ENCODE measurements around the gene NRCAM. TPM values are rescaled to one million over a fixed set of nuclear protein-coding genes. Genes with fewer than 3 reads are reported as not detected.
A peak's percentile ranks its signal among the peaks of the same experiment; 100 is the strongest.

The NRCAM gene
- total RNA-seq, 1 experiment from 2014 or later: 0.38 TPM

GRCh38 chr7:108196004-108196403, 260.2 kb downstream of the NRCAM start:
- Histone ChIP-seq H3K36me3 (replicated peaks; ENCODE audit: control insufficient read depth, insufficient read depth, low read length) (no peaks in the 10 kb centered on the region), H3K27me3 (ENCODE audit: control insufficient read depth, insufficient read depth, low read length) (no peaks in the 10 kb centered on the region), H3K4me3 (ENCODE audit: insufficient read depth, low read depth, low read length) (no peak overlapping the region)
- no peak for DNase-seq

- Histone ChIP-seq H3K4me3 (ENCODE audit: insufficient read depth, low read depth, low read length) (no peak overlapping the region), H3K27me3 (ENCODE audit: control insufficient read depth, insufficient read depth, low read length) (no peaks in the 10 kb centered on the region), H3K36me3 (replicated peaks; ENCODE audit: control insufficient read depth, insufficient read depth, low read length) (no peaks in the 10 kb centered on the region)
- no peak for DNase-seq
Measured at GRCh38 chr7:108193594-108194498, 262.4 kb downstream of the NRCAM start.

GRCh38 chr7:108190891-108191290, 265.3 kb downstream of the NRCAM start:
- Histone ChIP-seq H3K27me3 (ENCODE audit: control insufficient read depth, insufficient read depth, low read length) (no peaks in the 10 kb centered on the region), H3K4me3 (ENCODE audit: insufficient read depth, low read depth, low read length) (no peak overlapping the region), H3K36me3 (replicated peaks; ENCODE audit: control insufficient read depth, insufficient read depth, low read length) (no peaks in the 10 kb centered on the region)
- DNase-seq: no peak

DNA sequence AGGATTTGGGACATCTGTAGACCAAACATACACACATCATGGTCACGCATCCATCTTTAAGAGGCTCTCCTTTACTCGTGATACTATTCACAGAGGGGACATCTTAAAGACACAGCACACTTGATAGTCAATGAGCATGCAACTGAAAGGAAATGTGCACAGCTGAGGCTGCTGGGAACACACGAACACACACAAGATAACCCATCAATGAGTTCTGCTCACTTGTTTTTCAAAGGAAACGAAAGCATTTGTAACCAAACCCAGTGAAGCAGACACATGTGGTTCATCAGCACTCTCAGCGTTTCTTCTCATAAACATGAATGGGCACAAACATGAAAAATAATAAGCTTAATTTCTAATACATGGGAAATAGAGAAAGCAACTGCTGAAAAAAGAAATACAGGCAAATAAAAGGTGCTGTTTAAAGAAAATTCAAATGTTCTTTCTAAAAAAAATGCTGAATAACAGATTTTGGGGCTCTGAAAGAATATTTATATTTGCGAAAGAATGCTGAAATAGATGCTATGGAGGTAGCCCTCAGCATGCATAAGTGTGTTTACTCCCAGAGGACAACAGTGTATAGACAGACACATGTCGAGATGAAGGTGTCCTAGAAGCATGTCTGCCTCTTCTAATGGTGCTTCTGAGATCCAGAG, 266.4 kb downstream of the NRCAM start:
- no peaks in the 10 kb centered on the region for H3K36me3 ChIP-seq (replicated peaks; ENCODE audit: control insufficient read depth, insufficient read depth, low read length)
- no peak overlapping the region for H3K4me3 ChIP-seq (ENCODE audit: insufficient read depth, low read depth, low read length)
- no peak for DNase-seq
- H3K27me3 ChIP-seq (ENCODE audit: control insufficient read depth, insufficient read depth, low read length): no peaks in the 10 kb centered on the region

GRCh38 chr7:108188724-108189123, 267.5 kb downstream of the NRCAM start:
- Histone ChIP-seq H3K27me3 (ENCODE audit: control insufficient read depth, insufficient read depth, low read length) (no peaks in the 10 kb centered on the region), H3K36me3 (replicated peaks; ENCODE audit: control insufficient read depth, insufficient read depth, low read length) (no peaks in the 10 kb centered on the region), H3K4me3 (ENCODE audit: insufficient read depth, low read depth, low read length) (no peak overlapping the region)
- no peak for DNase-seq

DNA sequence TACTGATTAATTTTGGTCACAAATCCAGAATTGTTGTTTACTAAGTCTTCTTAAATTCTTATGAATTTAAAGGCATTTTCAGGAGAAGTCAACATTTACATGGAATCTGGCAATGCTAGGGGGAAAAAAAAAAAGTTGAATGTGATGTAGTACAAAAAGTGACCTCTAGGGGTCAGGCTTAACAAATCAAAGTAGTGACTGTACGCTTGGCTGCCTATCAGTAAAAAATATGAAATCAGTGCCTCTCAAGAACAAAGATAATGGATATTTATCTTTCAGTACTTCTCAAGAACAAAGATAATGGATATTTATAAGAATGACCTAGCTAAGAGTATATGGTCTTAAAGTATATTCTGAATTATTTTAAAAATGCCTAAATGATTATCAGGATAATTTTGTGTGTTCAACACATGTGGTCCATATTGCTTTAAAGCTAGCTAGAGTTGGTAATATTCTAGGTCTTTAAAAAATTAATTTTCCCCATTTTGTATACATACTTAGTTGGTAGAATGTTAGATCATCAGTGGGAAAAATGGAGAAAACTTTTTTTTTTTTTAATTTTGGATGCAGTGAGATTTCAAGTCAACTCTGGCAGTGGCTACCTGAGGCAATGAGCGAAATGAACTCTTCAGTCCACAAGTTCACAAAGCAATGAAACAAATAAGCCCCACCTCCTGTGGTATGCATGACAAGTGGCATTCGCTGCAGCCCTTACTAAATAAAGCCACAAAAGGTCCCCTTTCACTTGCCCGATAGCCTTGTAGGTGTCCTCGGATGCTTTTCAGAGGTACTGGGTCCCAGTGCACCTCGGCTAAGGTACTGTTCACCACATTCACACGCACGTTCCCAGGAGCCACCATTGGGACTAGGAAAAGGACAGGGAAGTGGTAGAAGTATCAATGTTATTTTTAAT, 274.9 kb downstream of the NRCAM start:
- no peak overlapping the region for H3K4me3 ChIP-seq (ENCODE audit: insufficient read depth, low read depth, low read length)

GRCh38 chr7:108178398-108178797, 277.8 kb downstream of the NRCAM start:
- H3K4me3 ChIP-seq (ENCODE audit: insufficient read depth, low read depth, low read length): no peak overlapping the region
- no peaks in the 10 kb centered on the region for H3K27me3 ChIP-seq (ENCODE audit: control insufficient read depth, insufficient read depth, low read length)
- no peak for DNase-seq
- H3K36me3 ChIP-seq (replicated peaks; ENCODE audit: control insufficient read depth, insufficient read depth, low read length): no peaks in the 10 kb centered on the region

More for the DNA sequence above, 274.9 kb downstream of the NRCAM start:
- no peaks in the 10 kb centered on the region for H3K27me3 ChIP-seq (ENCODE audit: control insufficient read depth, insufficient read depth, low read length)
- H3K36me3 ChIP-seq (replicated peaks; ENCODE audit: control insufficient read depth, insufficient read depth, low read length): no peaks in the 10 kb centered on the region
- peak; percentile 41 for DNase-seq

- Histone ChIP-seq H3K36me3 (replicated peaks; ENCODE audit: control insufficient read depth, insufficient read depth, low read length) (no peaks in the 10 kb centered on the region), H3K27me3 (ENCODE audit: control insufficient read depth, insufficient read depth, low read length) (no peaks in the 10 kb centered on the region), H3K4me3 (ENCODE audit: insufficient read depth, low read depth, low read length) (no peak overlapping the region)
- no peak for DNase-seq
Measured at GRCh38 chr7:108171164-108171563, 285.1 kb downstream of the NRCAM start.

- Histone ChIP-seq H3K36me3 (replicated peaks; ENCODE audit: control insufficient read depth, insufficient read depth, low read length) (no peaks in the 10 kb centered on the region), H3K4me3 (ENCODE audit: insufficient read depth, low read depth, low read length) (no peak overlapping the region), H3K27me3 (ENCODE audit: control insufficient read depth, insufficient read depth, low read length) (no peaks in the 10 kb centered on the region)
- no peak for DNase-seq
Measured at GRCh38 chr7:108170251-108170650, 286.0 kb downstream of the NRCAM start.

DNA sequence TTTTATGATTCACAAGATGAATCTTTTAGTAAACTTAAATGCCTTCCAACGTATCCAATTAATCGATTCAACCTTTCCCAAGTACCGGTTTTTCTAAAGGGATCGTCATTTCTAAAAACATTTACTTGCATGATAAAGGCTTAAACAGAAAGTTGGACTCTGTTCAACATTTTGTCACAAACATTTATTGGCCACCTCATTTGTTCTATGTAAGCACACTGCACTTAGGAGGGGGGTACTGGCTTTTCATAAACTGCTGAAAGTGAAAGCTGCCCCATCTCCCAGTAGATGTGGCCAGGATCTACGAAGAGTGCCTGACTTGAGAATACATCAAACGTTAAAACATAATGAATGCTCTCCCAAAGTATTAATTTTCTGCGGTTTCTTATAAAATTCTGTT, 288.8 kb downstream of the NRCAM start:
- Histone ChIP-seq H3K36me3 (replicated peaks; ENCODE audit: control insufficient read depth, insufficient read depth, low read length) (no peaks in the 10 kb centered on the region), H3K4me3 (ENCODE audit: insufficient read depth, low read depth, low read length) (no peak overlapping the region), H3K27me3 (ENCODE audit: control insufficient read depth, insufficient read depth, low read length) (no peaks in the 10 kb centered on the region)
- DNase-seq: no peak

DNA sequence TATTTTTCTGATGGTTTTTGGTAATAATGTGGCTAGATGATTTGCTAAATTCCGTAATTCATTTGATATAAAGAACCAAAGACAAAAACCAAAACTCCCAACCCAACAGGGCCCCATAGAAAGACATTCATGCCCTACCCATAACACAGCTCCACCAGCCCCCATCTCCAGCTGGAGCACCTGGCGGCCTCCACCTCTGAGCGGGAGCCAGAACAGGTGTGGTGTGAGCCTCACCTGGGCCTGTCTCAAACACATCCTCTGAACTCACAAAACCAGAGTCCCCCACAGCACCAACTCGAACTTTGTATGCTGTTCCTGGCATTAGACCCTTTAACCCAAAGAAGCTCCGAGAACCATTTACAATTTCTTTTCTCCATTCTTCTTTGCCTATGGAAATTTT, 289.5 kb downstream of the NRCAM start:
- Histone ChIP-seq H3K4me3 (ENCODE audit: insufficient read depth, low read depth, low read length) (no peak overlapping the region), H3K27me3 (ENCODE audit: control insufficient read depth, insufficient read depth, low read length) (no peaks in the 10 kb centered on the region), H3K36me3 (replicated peaks; ENCODE audit: control insufficient read depth, insufficient read depth, low read length) (no peaks in the 10 kb centered on the region)
- DNase-seq: no peak

- no peak for DNase-seq
- H3K27me3 ChIP-seq (ENCODE audit: control insufficient read depth, insufficient read depth, low read length): no peaks in the 10 kb centered on the region
- H3K36me3 ChIP-seq (replicated peaks; ENCODE audit: control insufficient read depth, insufficient read depth, low read length): no peaks in the 10 kb centered on the region
- H3K4me3 ChIP-seq (ENCODE audit: insufficient read depth, low read depth, low read length): no peak overlapping the region
Measured at GRCh38 chr7:108165723-108166122, 290.5 kb downstream of the NRCAM start.

GRCh38 chr7:108164946-108165345, 291.3 kb downstream of the NRCAM start:
- Histone ChIP-seq H3K36me3 (replicated peaks; ENCODE audit: control insufficient read depth, insufficient read depth, low read length) (no peaks in the 10 kb centered on the region), H3K4me3 (ENCODE audit: insufficient read depth, low read depth, low read length) (no peak overlapping the region), H3K27me3 (ENCODE audit: control insufficient read depth, insufficient read depth, low read length) (no peaks in the 10 kb centered on the region)
- no peak for DNase-seq

GRCh38 chr7:108164342-108164741, 291.9 kb downstream of the NRCAM start:
- H3K36me3 ChIP-seq (replicated peaks; ENCODE audit: control insufficient read depth, insufficient read depth, low read length): no peaks in the 10 kb centered on the region
- H3K27me3 ChIP-seq (ENCODE audit: control insufficient read depth, insufficient read depth, low read length): no peaks in the 10 kb centered on the region
- no peak for DNase-seq
- no peak overlapping the region for H3K4me3 ChIP-seq (ENCODE audit: insufficient read depth, low read depth, low read length)
